OCI-M2 (cell line): ENCODE data around the gene UBAC1.
"Not testable (repeated sequence)": the region's sequence is repeated elsewhere in the genome, so short reads cannot be mapped to it uniquely, and the experiment has no call there.

Source experiments
- DNase-seq: peaks from one replicate; lab custom pipeline; 2025; ENCODE audit not compliant: unreplicated experiment; lab: John Stamatoyannopoulos, UW

The UBAC1 gene

DNA sequence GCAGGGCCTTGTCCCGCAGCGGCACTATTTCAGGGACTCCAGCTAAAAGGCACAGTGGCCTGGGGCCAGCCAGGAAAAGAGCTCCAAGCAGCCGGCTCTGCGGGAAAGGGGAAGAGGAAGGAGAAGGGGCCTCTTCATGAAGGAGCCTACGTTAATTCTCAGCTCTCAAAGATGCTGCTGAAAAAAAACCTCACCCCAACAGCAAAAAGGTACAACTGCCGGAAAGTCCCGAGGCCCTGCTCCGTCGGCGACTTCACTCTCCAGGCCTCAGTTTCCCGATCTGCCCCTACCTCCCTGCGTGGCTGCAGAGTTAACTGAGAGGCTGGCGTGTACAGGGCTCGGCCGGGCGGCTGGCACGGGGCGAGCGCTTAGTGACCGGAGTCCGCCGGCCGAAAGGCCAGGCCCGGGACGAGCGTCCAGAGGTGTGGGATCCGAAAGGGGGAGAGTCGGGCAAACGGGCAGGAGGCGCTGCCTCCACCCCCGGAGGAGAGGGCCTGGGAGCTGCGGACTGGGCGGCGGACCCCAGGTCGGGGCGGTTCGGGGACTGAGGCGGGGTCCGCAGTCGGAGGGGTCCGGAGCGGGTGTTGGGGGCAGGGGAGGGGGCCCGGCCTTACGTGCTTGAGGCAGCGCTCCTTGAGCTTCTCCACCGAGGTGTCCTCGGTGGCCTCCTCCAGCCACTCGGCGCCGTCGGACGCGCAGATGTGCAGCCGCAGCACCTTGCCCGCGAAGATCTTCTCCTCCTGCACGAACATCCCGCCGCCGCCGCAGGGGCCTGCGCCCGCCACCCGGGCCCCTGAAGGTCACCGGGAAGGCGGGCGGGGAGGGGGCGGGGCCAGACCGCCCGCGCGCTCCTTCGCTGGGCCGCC, 529 bp downstream of the UBAC1 start:
- no peak for DNase-seq

DNA sequence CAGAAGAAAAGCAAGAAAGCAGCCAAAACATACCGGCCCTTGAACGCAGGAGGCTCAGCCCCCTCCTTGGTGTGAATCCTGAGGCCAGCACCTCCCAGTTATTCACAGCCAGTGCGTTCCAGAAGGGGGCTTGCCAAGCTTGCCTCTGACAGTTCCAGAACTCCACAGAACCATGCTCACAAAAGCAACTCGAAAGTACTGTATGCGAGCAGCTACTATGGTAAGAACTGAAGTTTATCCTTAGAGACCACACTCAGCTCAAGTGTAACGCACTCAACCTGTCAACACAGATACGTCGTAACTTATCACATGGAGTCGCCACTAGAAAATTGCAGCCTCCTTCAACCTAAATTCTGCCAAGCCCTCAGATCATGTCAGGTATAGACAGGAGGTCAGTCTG, 1.4 kb downstream of the UBAC1 start:
- DNase-seq, result no peak

DNA sequence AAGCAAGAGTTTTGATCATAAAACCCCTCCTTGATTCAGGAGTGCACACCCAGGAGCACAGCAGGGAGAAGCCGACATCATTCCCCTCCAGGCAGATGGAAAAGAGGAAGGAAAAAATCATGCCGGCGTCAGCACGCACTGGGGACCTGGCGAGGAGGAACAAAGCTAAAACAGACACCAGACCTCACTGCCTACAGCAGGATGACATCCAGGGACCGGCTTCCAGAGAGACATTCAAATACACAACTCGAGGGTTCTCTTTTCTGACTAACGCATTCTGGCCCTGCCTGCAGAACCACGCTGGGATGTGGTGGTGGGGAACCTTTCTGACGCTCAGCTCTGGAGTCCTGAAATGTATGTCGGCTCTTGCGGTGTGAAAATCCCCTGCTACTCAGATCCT, 2.7 kb downstream of the UBAC1 start:
- no peak for DNase-seq

DNA sequence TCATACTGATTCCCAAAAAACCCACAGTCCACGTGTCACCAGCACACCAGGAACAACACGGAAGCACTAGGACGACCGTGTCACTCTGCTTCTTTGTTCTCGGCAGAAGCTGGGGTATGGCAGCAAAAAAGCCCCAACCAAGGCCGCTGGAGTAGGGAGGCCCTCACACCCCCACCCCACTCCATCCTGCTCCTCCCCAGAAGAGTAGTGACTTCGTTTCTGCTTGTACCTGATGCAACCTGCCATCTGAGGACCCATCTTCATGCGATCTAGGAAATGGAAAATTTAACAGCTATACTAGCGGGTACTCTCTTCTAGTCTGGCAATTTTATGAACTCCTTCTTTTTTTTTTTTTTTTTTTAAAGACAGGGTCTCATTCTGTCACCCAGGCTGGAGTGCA, 3.7 kb downstream of the UBAC1 start:
- no peak for DNase-seq

DNA sequence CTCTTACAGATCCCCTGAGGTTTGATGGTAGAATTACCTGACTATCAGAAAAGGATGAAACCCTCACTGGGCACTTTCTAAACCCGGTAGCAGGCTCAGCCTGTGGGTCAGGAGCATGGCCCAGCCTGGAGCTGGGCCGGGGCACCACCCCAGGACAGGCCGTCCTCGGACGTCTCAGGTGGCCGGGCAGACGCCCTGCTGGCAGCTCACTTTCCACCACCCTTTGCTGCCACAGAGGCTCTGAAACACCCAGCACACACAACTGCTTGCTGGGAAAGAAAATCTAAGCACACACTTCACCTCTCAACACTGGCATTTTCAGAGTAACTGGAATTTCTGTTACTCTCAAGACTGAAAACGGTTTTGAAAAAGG, 4.4 kb downstream of the UBAC1 start:
- no peak for DNase-seq

DNA sequence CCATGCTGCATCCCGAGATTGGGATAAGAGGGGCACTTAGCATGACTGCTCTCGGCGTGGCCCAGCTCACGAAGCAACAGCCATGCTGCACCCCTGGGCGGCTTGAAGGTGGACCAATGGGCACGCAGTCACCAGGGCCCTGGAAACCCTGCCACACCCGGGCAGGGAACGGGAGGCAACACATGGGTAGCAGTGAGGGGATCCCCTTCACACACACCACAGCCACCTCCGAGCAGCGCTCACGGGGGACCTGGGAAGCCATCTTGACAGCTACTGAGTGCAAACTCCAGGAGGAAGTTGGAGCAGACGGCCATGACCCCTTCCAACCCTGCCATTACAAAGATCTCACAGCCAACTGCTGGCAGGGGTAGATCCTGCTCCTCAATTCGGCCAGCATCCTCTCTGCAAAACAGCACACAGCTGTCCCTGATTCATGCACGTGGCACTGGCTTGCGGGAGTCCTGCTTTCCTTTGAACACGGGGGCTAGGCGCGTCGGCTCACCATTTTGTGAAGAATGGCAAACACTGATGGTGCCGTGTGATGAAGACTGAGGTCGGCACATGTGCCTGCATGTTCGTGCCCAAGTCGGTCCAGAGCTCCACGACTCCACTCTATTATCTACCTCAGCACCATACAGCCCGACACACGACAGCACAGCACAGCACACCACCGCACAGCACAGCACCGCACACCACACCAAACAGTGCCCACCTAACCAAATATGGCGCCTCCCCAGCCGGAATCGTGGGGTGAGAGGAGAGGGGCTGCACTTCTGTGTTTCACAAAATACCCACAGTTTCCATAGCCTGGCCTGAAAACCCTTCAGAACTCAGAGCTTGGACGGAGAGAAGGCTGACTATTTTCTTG, 5.0 kb downstream of the UBAC1 start:
- no peak for DNase-seq

DNA sequence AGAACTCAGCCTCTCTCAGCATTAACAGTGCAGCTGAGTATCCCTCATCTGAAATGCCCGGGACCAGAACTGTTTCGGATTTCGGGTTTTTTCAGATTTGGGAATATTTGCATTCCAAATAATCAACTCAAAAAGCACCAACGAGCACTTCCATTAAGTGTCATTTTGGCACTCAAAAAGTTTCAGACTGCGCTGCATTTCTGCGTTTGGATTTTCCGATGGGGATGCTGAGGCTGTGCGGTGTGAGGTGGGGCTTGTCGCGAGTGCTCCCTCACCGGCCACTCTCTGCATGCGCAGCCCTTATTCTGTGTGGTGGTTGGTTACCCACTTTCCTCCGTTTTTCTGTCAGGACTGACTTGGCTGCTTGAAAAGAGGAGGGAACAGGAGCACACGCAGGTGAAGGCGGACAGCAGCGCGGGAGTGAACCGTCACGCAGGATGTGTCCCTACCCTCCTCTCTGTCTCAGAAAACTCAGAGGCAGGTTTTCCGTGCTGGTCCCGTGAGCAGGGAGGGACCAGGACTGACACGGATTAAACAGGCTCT, 8.4 kb downstream of the UBAC1 start:
- DNase-seq, result no peak

DNA sequence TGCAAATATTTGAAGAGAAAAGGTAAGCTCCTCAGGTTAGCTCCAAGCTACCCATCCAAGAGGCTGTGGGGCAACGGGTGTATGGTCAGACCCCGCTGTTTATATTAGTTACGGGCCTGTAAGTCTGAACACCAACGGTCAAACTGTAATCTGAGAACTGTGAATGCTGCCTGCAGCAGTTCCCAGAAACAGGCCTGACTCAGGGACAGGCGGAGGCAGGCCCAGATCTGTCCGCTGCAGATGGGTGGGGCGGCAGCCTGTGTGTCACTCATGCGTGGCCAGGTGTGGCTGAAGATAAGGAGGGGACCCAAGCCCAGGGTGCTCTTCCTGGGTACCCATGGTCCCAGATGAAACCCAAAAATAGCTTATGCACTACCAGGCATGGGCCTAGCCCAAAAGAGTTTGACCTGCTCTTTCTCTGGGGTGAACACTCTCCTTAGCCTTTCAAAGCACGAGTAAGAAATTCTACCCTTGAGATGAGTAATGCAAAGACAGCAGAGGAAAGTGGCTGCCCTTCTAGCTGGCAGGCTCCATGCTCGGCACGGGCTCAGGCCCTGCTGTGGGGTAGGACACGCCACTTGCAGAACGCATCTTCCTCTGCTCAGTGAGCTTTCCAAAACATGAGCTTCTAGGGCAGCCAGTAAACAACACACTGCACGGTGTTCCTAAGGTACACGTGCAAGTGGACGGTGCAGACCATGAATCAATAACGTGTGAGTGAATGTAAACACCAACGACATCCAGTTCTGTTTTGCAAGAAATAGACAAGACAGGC, 9.1 kb downstream of the UBAC1 start:
- peak; percentile 36 for DNase-seq

DNA sequence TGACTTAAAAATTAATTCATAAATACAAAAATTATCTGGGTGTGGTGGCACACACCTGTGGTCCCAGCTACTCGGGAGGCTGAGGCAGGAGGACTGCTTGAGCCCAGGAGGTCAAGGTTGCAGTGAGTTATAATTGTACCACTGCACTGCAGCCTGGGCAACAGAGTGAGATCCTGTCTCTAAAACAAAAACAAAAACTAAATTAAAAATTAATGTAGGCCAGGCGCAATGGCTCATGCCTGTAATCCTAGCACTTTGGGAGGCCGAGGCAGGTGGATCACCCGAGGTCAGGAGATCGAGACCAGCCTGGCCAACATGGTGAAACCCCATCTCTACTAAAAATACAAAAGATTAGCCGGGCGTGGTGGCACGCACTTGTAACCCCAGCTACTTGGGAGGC, 9.9 kb downstream of the UBAC1 start:
- not testable (repeated sequence) for DNase-seq

DNA sequence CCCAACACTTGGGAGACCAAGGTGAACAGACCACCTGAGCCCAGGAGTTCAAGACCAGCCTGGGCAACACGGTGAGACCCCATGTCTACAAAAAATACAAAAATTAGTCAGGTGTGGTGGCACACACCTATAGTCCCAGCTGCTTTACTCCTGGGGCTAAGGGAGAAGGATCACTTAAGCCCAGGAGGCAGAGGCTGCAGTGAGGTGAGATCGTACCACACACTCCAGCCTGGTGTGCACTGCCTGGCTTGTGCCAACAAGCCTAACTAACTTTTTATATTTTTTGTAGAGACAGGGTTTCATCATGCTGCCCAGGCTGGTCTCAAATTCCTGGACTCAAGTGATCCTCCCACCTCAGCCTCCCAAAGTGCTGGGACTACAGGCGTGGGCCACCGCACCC, 10.3 kb downstream of the UBAC1 start:
- DNase-seq, result not testable (repeated sequence)

DNA sequence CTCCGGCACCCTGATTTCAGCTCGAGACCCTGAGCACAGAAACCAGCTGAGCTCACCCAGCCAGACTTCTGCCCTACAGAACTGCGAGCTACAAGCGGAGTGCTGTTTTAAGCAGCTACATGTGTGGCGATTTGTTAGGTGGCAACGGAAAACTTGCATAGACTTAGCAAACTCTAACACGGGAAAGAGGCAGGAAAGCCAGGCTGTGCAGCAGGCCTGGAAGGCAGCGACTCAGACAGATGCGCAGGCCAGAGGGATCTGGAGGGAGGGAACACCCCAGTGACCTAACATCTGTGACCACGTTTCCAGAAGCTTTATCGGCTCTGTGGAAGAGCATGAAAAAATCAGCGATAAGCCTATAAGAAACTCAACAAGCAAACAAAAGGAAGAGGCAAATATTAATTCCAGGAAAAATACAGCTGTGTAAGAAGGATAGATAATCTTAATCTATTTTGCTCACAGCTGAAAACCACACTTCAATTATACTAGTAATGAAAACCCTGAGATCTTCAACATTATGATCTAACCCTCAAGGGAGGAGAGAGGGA, 11.0 kb downstream of the UBAC1 start:
- peak; percentile 61 for DNase-seq

DNA sequence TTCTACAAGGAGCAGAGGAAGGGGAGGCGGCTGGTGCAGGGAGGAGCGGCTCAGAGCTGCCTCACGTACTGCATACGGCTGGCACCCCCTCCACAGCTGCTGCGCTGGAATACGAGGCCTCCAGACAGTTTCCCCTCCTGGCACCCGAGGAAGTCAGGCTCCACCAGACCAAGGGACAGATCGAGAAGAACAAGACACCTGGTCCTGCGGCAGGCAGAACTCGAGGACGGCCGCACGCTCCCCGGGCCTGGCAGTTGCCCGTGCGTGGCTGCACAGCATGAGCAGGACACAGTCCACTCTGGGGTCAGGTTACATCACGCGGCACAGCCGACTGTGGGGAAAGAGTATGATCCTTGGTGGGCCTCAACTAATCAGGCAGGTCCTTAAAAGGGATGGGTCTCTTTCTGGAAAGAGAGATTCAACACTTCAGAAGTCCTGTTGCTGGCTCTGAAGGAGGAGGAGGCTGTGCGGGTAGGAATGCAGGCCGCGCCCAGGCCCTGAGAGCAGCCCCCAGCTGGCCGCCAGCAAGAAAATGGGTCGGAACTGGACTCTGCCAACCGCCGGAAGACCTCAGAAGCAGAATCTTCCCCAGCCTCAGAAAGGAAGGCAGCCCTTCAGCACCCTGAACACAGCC, 11.6 kb downstream of the UBAC1 start:
- DNase-seq, result no peak

DNA sequence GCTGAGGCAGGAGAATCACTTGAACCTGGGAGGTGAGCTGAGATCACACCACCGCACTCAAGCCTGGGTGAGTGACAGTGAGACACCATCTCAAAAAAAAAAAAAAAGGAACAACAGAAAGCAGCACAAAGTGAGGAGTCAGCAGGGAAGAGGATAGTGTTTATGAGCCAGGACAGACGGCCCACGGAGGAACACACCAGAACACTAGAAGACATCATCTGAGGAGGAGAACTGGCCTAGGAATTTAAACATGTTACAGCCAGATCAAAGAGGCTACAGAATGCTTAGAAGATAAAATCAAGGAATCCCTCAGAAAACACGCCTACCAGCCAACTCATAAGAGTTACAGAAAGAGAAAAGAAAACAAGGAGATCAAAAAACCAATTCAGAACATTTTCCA, 12.2 kb downstream of the UBAC1 start:
- no peak for DNase-seq

DNA sequence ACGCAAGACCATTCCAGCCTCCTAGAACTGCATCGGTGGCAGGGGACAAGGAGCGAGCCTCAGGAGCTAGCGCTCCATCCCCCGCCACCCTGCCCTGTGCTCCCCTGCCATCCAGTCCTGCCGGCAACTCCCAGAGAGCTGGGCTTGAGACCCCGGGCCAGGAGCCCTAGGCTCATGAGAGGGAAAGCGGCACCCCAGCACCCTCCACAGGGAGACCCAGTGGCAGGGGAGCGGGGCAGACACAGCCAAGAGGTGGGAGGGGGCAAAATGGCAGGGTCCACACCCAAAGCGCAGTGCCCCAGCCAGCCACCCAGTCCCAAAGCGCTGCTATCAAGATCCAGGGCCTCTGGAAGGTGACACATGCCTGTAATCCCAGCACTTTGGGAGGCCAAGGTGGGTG, 12.7 kb downstream of the UBAC1 start:
- no peak for DNase-seq

DNA sequence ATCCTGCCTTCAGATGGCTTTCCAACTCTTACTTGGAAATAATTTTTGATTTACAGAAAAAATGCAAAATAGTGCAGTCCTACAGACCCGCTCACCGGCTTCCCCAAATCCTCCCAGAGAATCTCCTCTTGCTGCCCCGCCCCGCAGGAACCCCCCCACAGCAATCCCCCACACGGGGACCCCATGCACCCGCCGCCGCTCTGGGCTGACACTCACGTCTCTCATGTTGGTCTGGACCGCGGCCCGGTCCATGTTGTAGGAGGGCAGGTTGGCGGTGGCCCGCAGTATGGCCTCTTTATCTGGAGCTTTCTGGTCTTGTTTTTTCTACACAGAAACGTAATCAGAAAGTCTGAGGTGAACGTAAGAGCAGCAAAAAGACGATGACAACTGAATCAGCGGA, 13.6 kb downstream of the UBAC1 start:
- no peak for DNase-seq

DNA sequence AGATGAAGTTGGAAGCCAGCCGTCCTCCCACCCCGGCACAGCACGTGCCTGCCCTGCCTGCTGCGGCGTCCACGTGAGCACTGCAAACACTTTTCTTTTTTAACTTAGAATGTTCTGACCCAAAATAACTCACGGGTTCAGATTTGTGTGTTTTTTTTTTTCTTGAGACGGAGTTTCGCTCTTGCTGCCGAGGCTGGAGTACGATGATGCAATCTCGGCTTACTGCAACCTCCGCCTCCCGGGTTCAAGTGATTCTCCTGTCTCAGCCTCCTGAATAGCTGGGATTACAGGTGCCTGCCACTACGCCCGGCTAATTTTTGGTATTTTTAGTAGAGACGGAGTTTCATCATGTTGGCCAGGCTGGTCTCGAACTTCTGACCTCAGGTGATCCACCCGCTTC, 14.1 kb downstream of the UBAC1 start:
- not testable (repeated sequence) for DNase-seq

DNA sequence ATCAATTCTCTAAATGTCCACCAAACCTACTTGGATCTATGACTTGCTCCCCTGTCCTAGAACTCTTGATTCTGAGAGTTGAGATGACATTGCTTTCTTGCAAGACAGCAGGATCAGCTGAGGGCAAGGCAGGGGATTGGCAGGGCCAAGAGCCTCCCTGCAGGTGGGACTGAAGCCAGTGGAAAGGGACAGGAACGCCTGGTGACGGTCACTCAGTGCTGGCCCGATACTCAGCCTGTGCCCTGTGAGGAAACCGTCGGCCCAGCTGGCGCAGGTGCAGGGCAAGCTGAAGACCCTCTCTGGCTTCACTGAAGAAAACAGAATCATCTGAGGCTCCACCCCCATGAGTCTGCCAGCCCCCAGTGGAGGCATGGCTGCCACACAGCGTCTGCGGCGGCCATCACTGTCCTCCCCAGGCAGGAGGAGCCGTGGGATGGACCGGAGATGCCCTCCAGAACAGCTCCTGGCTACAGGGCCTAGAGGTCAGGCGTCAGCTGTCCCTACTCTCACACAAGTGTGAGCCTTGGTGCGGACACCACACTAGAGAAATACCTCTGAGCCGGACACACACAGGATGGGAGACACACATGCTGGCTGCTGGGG, 14.7 kb downstream of the UBAC1 start:
- no peak for DNase-seq

DNA sequence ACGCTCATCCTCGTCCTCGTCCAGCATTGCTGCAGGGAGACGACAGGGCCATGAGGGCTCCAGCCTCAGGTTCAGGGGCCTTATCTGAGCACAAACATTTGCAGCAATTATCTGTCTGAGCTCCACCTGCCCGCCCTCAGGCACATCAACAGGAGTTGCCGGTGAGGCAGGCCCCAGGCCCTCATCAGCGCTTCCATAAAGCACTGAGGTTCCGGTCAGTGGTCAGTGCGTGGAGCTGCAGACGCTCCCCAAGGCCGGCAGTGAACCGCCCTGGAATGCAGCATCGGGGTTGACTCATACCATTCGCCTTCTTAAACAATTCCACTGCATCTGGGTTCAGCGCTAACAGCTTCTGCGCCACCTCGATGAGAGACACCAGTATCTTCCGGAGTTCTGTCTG, 15.2 kb downstream of the UBAC1 start:
- no peak for DNase-seq

DNA sequence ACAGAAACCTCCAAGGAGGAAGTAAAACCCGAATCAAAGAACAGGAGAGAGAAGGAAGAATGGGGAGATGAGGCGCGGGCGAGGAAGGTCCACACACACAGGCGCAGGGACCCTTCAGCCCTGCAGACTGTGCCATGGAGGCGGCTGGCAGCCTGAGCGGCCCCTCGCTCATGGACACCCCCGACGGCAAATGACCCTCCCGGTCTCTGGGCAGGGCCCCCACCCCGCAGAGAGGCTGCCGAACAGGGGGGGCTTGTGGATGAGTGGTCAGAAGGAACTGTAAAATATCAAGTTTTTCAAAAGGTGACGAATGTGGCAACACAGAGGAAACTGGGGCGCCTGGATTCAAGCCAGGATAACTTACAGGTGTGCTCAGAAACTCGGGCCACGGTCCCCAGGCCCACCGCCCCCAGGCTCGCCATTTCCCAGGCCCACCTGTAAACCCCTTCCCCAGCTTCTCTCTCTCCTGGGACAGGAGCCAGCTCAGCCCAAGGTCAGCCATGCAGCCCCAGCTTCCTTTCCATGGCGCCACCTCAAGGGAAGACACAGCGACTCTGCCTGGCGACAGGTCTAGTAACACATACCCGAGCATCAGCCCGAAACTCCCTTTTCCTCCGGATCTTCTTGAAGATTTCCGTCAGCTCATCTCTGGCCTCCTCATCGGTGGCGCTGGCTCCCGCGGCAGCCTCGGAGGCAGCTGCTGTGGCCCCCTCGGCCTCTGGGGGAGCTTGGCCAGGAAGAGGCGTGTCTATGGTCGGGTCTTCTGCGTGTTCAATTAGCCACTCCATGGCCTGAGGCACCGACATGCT, 16.5 kb downstream of the UBAC1 start:
- no peak for DNase-seq
